K562 (cell line): ENCODE measurements around the gene FFAR1. TPM values are rescaled to one million over a fixed set of nuclear protein-coding genes. Genes with fewer than 3 reads are reported as not detected.

ENCODE experiments used
- ATAC-seq: fragments of 200-7000 bp; cut with Tn5 transposase; 3 replicates; pipeline ENCODE4 v1.9.1; 2020; ENCODE audit warnings: moderate library complexity
- BruUV-seq: library from RNA; stranded (reverse); fragments of 400-500 nt; replicated peaks from 2 replicates; lab custom pipeline; 2021; lab: Mats Ljungman, UMichigan
- CTCF ChIA-PET: fragments of 300-600 bp; formaldehyde crosslinking; extraction: SDS; loops from one replicate; lab custom pipeline; 2021; ENCODE audit warnings: low intra/inter-chr PET ratio; lab: Yijun Ruan, JAX
- POLR2A ChIA-PET: fragments of 300-600, 350-650 bp; sonication (Branson Sonifier 250); formaldehyde crosslinking; extraction: SDS; loops from one replicate; lab custom pipeline; 2021; ENCODE audit warnings: antibody characterized with exemption, inconsistent platforms; lab: Yijun Ruan, JAX
- DNase-seq, 4 experiments: peaks; one replicate each; pipeline versions ENCODE4 v3.0.0 to v3.0.0-alpha.2; 2011 to 2018; ENCODE audit warnings: low spot score in 3 of 4, mixed read lengths in 3 of 4; ENCODE audit errors: extremely low read depth in 1 of 4
- FAIRE-seq: peaks from 2 replicates; lab custom pipeline; 2011; peaks lifted over from hg19 to GRCh38; lab: Jason Lieb, UNC
- H2AFZ ChIP-seq: 2 replicates; pipeline ENCODE4 v1.6.0; 2011; ENCODE audit warnings: low read depth, low read length, control low read depth, inconsistent platforms
- H3K27ac ChIP-seq: fragments of 200-600 bp; 3 replicates; pipeline ENCODE4 v1.8.0; 2011; ENCODE audit warnings: low read depth, mild to moderate bottlenecking, control low read depth, inconsistent platforms, low read length, moderate library complexity, mixed read lengths; ENCODE audit errors: extremely low read depth
- H3K27me3 ChIP-seq, 2 experiments: fragments of 300-600 bp in 1 of 2; 2 replicates in 1 of 2; 3 replicates in 1 of 2; pipeline versions ENCODE4 v1.6.0 to v1.8.0; 2011; ENCODE audit warnings: inconsistent platforms in 2 of 2, low read length in 2 of 2, mild to moderate bottlenecking in 1 of 2, mixed read lengths in 1 of 2, moderate library complexity in 1 of 2; ENCODE audit not compliant: control insufficient read depth in 2 of 2, insufficient read depth in 2 of 2
- H3K36me3 ChIP-seq: fragments of 300-600 bp; 3 replicates; pipeline ENCODE4 v1.8.0; 2011; ENCODE audit warnings: mild to moderate bottlenecking, low read length, inconsistent platforms; ENCODE audit not compliant: control insufficient read depth, insufficient read depth
- H3K4me1 ChIP-seq, 2 experiments: fragments of 200-600 bp in 1 of 2; replicated peaks in 1 of 2; 2 replicates in 1 of 2; 3 replicates in 1 of 2; pipeline versions ENCODE4 v1.5.1 to v1.8.0; 2011; ENCODE audit warnings: inconsistent platforms in 2 of 2, low read length in 2 of 2, mild to moderate bottlenecking in 1 of 2, mixed read lengths in 1 of 2, moderate library complexity in 1 of 2; ENCODE audit not compliant: control insufficient read depth in 2 of 2, insufficient read depth in 2 of 2
- H3K4me2 ChIP-seq: 2 replicates; pipeline ENCODE4 v1.6.1; 2011; ENCODE audit warnings: low read length, control low read depth, inconsistent platforms, mixed read lengths; ENCODE audit not compliant: insufficient read depth
- H3K4me3 ChIP-seq: fragments of 200-600 bp; sonication (generic), shearing (Covaris generic); 2 replicates; pipeline ENCODE4 v1.5.1; 2016; ENCODE audit warnings: control low read depth, inconsistent platforms
- H3K79me2 ChIP-seq: fragments of 200-600 bp; 3 replicates; pipeline ENCODE4 v1.8.0; 2011; ENCODE audit warnings: low read length, inconsistent platforms; ENCODE audit not compliant: control insufficient read depth, insufficient read depth
- H3K9ac ChIP-seq, 2 experiments: 2 replicates each; pipeline versions ENCODE4 v1.6.0 to v1.6.1; 2011; ENCODE audit warnings: low read depth in 2 of 2, low read length in 2 of 2, control low read depth in 1 of 2, inconsistent platforms in 1 of 2, mild to moderate bottlenecking in 1 of 2, mixed read lengths in 1 of 2; ENCODE audit not compliant: insufficient read depth in 1 of 2
- H3K9me1 ChIP-seq: one replicate; pipeline ENCODE4 v1.6.0; 2011; ENCODE audit warnings: inconsistent platforms, mild to moderate bottlenecking, low read length, moderate library complexity; ENCODE audit not compliant: control insufficient read depth, insufficient read depth
- H3K9me3 ChIP-seq: replicated peaks from 2 replicates; pipeline ENCODE4 v1.5.1; 2011; ENCODE audit warnings: low read depth, low read length, inconsistent platforms; ENCODE audit not compliant: control insufficient read depth, insufficient read depth
- H4K20me1 ChIP-seq: replicated peaks from 2 replicates; pipeline ENCODE4 v1.6.1; 2011; ENCODE audit warnings: low read length, inconsistent platforms, mixed read lengths; ENCODE audit not compliant: control insufficient read depth, insufficient read depth
- BRCA1 ChIP-seq, 2 experiments: fragments of 450-650 bp in 1 of 2; sonication (generic) in 1 of 2; formaldehyde crosslinking in 1 of 2; IDR thresholded peaks; 2 replicates each; pipeline versions ENCODE4 v1.5.0 to v1.6.1; 2017 to 2020; ENCODE audit warnings: mild to moderate bottlenecking in 1 of 2, missing genetic modification reagents in 1 of 2
- FUS ChIP-seq: fragments of 200-400 bp; formaldehyde crosslinking; optimal IDR thresholded peaks from 2 replicates; pipeline ENCODE3; 2017; ENCODE audit warnings: low read depth, low read length
- KLF1 ChIP-seq: fragments of 450-650 bp; IDR thresholded peaks from 2 replicates; pipeline ENCODE4 v1.6.1; 2016; ENCODE audit warnings: missing genetic modification characterization, missing compliant biosample characterization
- NONO ChIP-seq, 2 experiments: fragments of 200-400 bp in 1 of 2; fragments of 450-650 bp in 1 of 2; formaldehyde crosslinking in 1 of 2; IDR thresholded peaks; 2 replicates each; pipeline ENCODE4 v1.6.1; 2017; ENCODE audit warnings: low read depth in 2 of 2, mild to moderate bottlenecking in 2 of 2, moderate library complexity in 2 of 2, low read length in 1 of 2
- PHTF2 ChIP-seq: fragments of 250-450 bp; sonication (Bioruptor Pico); IDR thresholded peaks from 2 replicates; pipeline ENCODE4 v1.5.0; 2021; ENCODE audit warnings: mild to moderate bottlenecking
- RBM22 ChIP-seq: fragments of 200-400 bp; formaldehyde crosslinking; IDR thresholded peaks from 2 replicates; pipeline ENCODE4 v1.6.1; 2018; ENCODE audit warnings: low read length, low read depth; ENCODE audit not compliant: poor library complexity, severe bottlenecking
- RUNX1 ChIP-seq: sonication (generic); IDR thresholded peaks from 2 replicates; pipeline ENCODE4 v1.6.1; 2016; ENCODE audit warnings: antibody characterized with exemption, low read depth
- SIRT6 ChIP-seq: IDR thresholded peaks from one replicate; pipeline ENCODE4 v1.6.1; 2012; ENCODE audit warnings: low read depth, mild to moderate bottlenecking, control low read depth, inconsistent platforms, low read length, moderate library complexity
- ZNF12 ChIP-seq: sonication (generic); formaldehyde crosslinking; IDR thresholded peaks from 2 replicates; pipeline ENCODE4 v1.4.0; 2020; ENCODE audit warnings: mild to moderate bottlenecking, missing genetic modification reagents
- WGBS: fragments of 100-300 bp; shearing (Covaris generic); methylation state at CpG from one replicate; pipeline ENCODE4 v1.1.6; 2016; ENCODE audit warnings: low coverage, mixed read lengths; ENCODE audit not compliant: insufficient coverage; ENCODE audit errors: missing lambda C conversion rate; 5-methylcytosine and 5-hydroxymethylcytosine counted together
- in situ Hi-C: fragments of 300-500 bp; cut with MboI; formaldehyde crosslinking; loops from 4 replicates; pipeline ENCODE4 v1.15.0; 2018; ENCODE audit warnings: inconsistent platforms, mixed read lengths
- intact Hi-C: fragments of 100-400 bp; cut with micrococcal nuclease; formaldehyde crosslinking; loops from 2 replicates; pipeline ENCODE4 v1.14.2; 2022
- polyA plus RNA-seq, 8 experiments: library from polyadenylated mRNA; depleted of rRNA in 4 of 8; stranded (reverse) in 5 of 8; unstranded in 3 of 8; fragments of >200 nt; fragmentation: Nextera tagmentation in 2 of 8; fragmentation: Illumina TruSeq in 1 of 8; extraction: Ambion mirVana in 2 of 8; extraction: Trizol in 1 of 8; gene quantifications; 2 replicates each; pipeline versions ENCODE4 v1.2.1 to v1.2.3, GENCODE V29; 2011 to 2014; ENCODE audit warnings: inconsistent platforms in 1 of 8, missing spikeins in 1 of 8
- total RNA-seq, 7 experiments: library from RNA; depleted of rRNA in 6 of 7; stranded (reverse); fragments of >200 nt in 6 of 7; fragmentation: Illumina TruSeq in 2 of 7; extraction: Trizol in 2 of 7; gene quantifications; 2 replicates each; pipeline versions ENCODE4 v1.2.1 to v1.2.3, GENCODE V29; 2011 to 2021; ENCODE audit warnings: low replicate concordance in 1 of 7
- TF ChIP-seq, protein P1 (sequence below): fragments of 450-650 bp; IDR thresholded peaks from 2 replicates; pipeline ENCODE4 v1.6.1; 2017; ENCODE audit warnings: antibody characterized with exemption, mild to moderate bottlenecking

The FFAR1 gene
- total and polyA plus RNA-seq, 9 of the 15 experiments (the other 6 are each of a cell fraction or from before 2014, with no cell fraction given): not detected

GRCh38 chr19:35337984-35338296, 9.8 kb upstream of the FFAR1 start:
- H3K36me3 ChIP-seq: no peaks in the 10 kb centered on the region
- H3K4me3 ChIP-seq: no peak overlapping the region
- no peak for FAIRE-seq
- ChIA-PET CTCF (no interaction called here), POLR2A (interaction anchor here (0.6 kb wide), 1 partner anchor 67 kb away, joined by 6 read pairs; no protein-coding TSS in a partner anchor)
- H3K9me1 ChIP-seq: no peaks in the 10 kb centered on the region
- 39% methylated on average over 12 of the region's 13 CpGs for WGBS
- no peaks in the 10 kb centered on the region for H3K79me2 ChIP-seq
- in situ Hi-C loops: loop anchor here (10.0 kb wide), 1 partner anchor 63 kb away; no protein-coding TSS in a partner anchor
- no TSS peak for BruUV-seq
- no peaks in the 10 kb centered on the region for H4K20me1 ChIP-seq
- no peaks in the 10 kb centered on the region for H3K27me3 ChIP-seq
- no peak for TF ChIP-seq SIRT6
- TF ChIP-seq BRCA1 (IDR thresholded peaks at IDR 0.05): no peak
- no peak for TF ChIP-seq BRCA1 (CRISPR knock-in tag; IDR thresholded peaks at IDR 0.05)
- TF ChIP-seq NONO (IDR thresholded peaks at IDR 0.05; ENCODE audit: low read depth in 2 of 2, low read length in 1 of 2): no peak
- H3K4me1 ChIP-seq: peaks cover 0 to 17% of the 10 kb centered on the region in 2 experiments; a peak in 2 of 5 replicates
- no peak overlapping the region for H2AFZ ChIP-seq
- H3K9me3 ChIP-seq: no peaks in the 10 kb centered on the region
- DNase-seq: no peak
- H3K27ac ChIP-seq: no peak overlapping the region
- no peak overlapping the region for H3K4me2 ChIP-seq
- intact Hi-C loops: no loop called here
- 0 out of 4 replicates have a peak overlapping the region, but pooled peaks of 1 of the 2 experiments have one; percentile 33 for H3K9ac ChIP-seq
- ATAC-seq: no peak

GRCh38 chr19:35340431-35340830, 7.3 kb upstream of the FFAR1 start:
- H4K20me1 ChIP-seq: no peaks in the 10 kb centered on the region
- no peaks in the 10 kb centered on the region for H3K36me3 ChIP-seq
- DNase-seq: no peak
- no peak overlapping the region for H2AFZ ChIP-seq
- POLR2A ChIA-PET: interaction anchor here (0.6 kb wide), 1 partner anchor 555 kb away, joined by 3 read pairs; no protein-coding TSS in a partner anchor
- in situ Hi-C loops (no loop called here), intact Hi-C loops (no loop called here)
- H3K27me3 ChIP-seq: no peaks in the 10 kb centered on the region
- H3K9me3 ChIP-seq: no peaks in the 10 kb centered on the region
- no peak overlapping the region for H3K4me3 ChIP-seq
- no peak for ATAC-seq
- 55% methylated on average over 11 of the region's 11 CpGs for WGBS
- peaks cover 0 to 20% of the 10 kb centered on the region in 2 experiments; a peak in 2 of 5 replicates for H3K4me1 ChIP-seq
- CTCF ChIA-PET: no interaction called here
- H3K4me2 ChIP-seq: no peak overlapping the region
- no peak for FAIRE-seq
- no peaks in the 10 kb centered on the region for H3K9me1 ChIP-seq
- no TSS peak for BruUV-seq
- H3K79me2 ChIP-seq: no peaks in the 10 kb centered on the region
- no peak overlapping the region for H3K9ac ChIP-seq
- H3K27ac ChIP-seq: no peak overlapping the region
- TF ChIP-seq, protein P1, sequence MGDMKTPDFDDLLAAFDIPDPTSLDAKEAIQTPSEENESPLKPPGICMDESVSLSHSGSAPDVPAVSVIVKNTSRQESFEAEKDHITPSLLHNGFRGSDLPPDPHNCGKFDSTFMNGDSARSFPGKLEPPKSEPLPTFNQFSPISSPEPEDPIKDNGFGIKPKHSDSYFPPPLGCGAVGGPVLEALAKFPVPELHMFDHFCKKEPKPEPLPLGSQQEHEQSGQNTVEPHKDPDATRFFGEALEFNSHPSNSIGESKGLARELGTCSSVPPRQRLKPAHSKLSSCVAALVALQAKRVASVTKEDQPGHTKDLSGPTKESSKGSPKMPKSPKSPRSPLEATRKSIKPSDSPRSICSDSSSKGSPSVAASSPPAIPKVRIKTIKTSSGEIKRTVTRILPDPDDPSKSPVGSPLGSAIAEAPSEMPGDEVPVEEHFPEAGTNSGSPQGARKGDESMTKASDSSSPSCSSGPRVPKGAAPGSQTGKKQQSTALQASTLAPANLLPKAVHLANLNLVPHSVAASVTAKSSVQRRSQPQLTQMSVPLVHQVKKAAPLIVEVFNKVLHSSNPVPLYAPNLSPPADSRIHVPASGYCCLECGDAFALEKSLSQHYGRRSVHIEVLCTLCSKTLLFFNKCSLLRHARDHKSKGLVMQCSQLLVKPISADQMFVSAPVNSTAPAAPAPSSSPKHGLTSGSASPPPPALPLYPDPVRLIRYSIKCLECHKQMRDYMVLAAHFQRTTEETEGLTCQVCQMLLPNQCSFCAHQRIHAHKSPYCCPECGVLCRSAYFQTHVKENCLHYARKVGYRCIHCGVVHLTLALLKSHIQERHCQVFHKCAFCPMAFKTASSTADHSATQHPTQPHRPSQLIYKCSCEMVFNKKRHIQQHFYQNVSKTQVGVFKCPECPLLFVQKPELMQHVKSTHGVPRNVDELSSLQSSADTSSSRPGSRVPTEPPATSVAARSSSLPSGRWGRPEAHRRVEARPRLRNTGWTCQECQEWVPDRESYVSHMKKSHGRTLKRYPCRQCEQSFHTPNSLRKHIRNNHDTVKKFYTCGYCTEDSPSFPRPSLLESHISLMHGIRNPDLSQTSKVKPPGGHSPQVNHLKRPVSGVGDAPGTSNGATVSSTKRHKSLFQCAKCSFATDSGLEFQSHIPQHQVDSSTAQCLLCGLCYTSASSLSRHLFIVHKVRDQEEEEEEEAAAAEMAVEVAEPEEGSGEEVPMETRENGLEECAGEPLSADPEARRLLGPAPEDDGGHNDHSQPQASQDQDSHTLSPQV: no peak
- TF ChIP-seq ZNF12: no peak
- no peak for TF ChIP-seq RUNX1
- no peak for TF ChIP-seq KLF1 (tag)
- no peak for TF ChIP-seq RBM22
- no peak for TF ChIP-seq FUS
- TF ChIP-seq PHTF2: no peak
